Activated T-cell treated with anti-CD3 and anti-CD28 coated beads, Interleukin-2, amount 50 U/mL, for 4 hours (primary cell): ENCODE data around the gene MAK. TPM values are rescaled to one million over a fixed set of nuclear protein-coding genes. Genes with fewer than 3 reads are reported as not detected.
A peak's percentile ranks its signal among the peaks of the same experiment; 100 is the strongest.
"Not testable (repeated sequence)": the region's sequence is repeated elsewhere in the genome, so short reads cannot be mapped to it uniquely, and the experiment has no call there.

ENCODE experiments used
- ATAC-seq, 2 donors: fragments of 200-7000 bp; cut with Tn5 transposase; one replicate each; pipeline ENCODE4 v1.10.0; 2021
- DNase-seq: peaks from one replicate; pipeline ENCODE4 v3.0.0-alpha.2; 2020
- H3K27me3 Mint-ChIP-seq: one replicate; pipeline ENCODE4 v1.8.0; 2021; ENCODE audit warnings: low read depth, mixed read lengths
- H3K36me3 Mint-ChIP-seq: one replicate; pipeline ENCODE4 v1.8.0; 2022; ENCODE audit warnings: mixed read lengths; ENCODE audit not compliant: insufficient read depth
- H3K4me1 Mint-ChIP-seq: one replicate; pipeline ENCODE4 v1.8.0; 2021; ENCODE audit warnings: low read depth, mixed read lengths
- H3K4me3 Mint-ChIP-seq: one replicate; pipeline ENCODE4 v1.8.0; 2021; ENCODE audit warnings: mild to moderate bottlenecking, moderate library complexity, mixed read lengths
- H3K9me3 Mint-ChIP-seq: one replicate; pipeline ENCODE4 v1.8.0; 2021; ENCODE audit warnings: mixed read lengths
- total RNA-seq, 3 donors: library from RNA; stranded (reverse); gene quantifications; one replicate each; pipeline ENCODE4 v1.2.1, GENCODE V29; 2021

The MAK gene
- total RNA-seq, 3 donors from 2014 or later = 0.35 to 0.84 (median 0.58) TPM

- DNase-seq = no peak
- ATAC-seq = no peak
- H3K36me3 Mint-ChIP-seq = no peaks in the 10 kb centered on the region
- peak overlapping the region; percentile 81 for H3K4me3 Mint-ChIP-seq
- no peaks in the 10 kb centered on the region for H3K9me3 Mint-ChIP-seq
- peaks cover 56% of the 10 kb centered on the region for H3K27me3 Mint-ChIP-seq
- H3K4me1 Mint-ChIP-seq = peaks cover 24% of the 10 kb centered on the region
These were observed 1.2 kb downstream of the MAK start for GRCh38 chr6:10837009-10837621.

- H3K9me3 Mint-ChIP-seq = no peaks in the 10 kb centered on the region
- H3K36me3 Mint-ChIP-seq = peaks cover 3% of the 10 kb centered on the region
- no peak for ATAC-seq
- H3K4me3 Mint-ChIP-seq = no peak overlapping the region
- no peak for DNase-seq
- peaks cover 24% of the 10 kb centered on the region for H3K4me1 Mint-ChIP-seq
- H3K27me3 Mint-ChIP-seq = peaks cover 43% of the 10 kb centered on the region
These were observed 3.5 kb downstream of the MAK start for GRCh38 chr6:10834823-10835222.

- Mint-ChIP-seq H3K4me3 (no peak overlapping the region), H3K9me3 (no peaks in the 10 kb centered on the region), H3K4me1 (no peaks in the 10 kb centered on the region), H3K27me3 (peaks cover 19% of the 10 kb centered on the region), H3K36me3 (peaks cover 3% of the 10 kb centered on the region)
- DNase-seq (no peak), ATAC-seq (no peak)
These were observed 6.7 kb downstream of the MAK start for GRCh38 chr6:10831609-10832008.

DNA sequence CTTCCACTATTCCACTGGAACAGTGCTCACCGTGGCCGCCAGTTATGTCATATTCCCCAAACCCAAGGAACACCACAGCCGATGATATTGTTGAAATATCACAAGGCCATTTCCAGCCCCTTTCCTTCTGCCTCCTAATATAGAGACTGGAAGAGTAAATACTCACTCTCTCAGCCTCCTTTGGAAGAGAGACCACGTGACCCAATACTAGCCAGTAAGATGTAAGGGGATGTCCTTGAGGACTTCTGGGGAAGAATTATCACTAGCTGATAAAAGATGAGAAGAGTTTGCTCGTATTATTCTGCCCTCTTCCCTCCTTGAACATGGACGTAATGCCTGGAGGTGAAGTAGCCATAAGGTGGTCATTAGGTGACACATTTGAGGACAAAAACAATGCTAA lies 13.5 kb downstream of the MAK start:
- no peak for DNase-seq
- no peaks in the 10 kb centered on the region for H3K4me1 Mint-ChIP-seq
- no peak for ATAC-seq
- no peak overlapping the region for H3K4me3 Mint-ChIP-seq
- H3K9me3 Mint-ChIP-seq = no peaks in the 10 kb centered on the region
- H3K27me3 Mint-ChIP-seq = no peaks in the 10 kb centered on the region
- peaks cover 6% of the 10 kb centered on the region for H3K36me3 Mint-ChIP-seq

GRCh38 chr6:10824297-10824696 lies 14.0 kb downstream of the MAK start:
- Mint-ChIP-seq H3K27me3 (no peaks in the 10 kb centered on the region), H3K9me3 (no peaks in the 10 kb centered on the region), H3K4me3 (no peak overlapping the region), H3K4me1 (no peaks in the 10 kb centered on the region), H3K36me3 (peaks cover 6% of the 10 kb centered on the region)
- ATAC-seq (no peak), DNase-seq (no peak)

DNA sequence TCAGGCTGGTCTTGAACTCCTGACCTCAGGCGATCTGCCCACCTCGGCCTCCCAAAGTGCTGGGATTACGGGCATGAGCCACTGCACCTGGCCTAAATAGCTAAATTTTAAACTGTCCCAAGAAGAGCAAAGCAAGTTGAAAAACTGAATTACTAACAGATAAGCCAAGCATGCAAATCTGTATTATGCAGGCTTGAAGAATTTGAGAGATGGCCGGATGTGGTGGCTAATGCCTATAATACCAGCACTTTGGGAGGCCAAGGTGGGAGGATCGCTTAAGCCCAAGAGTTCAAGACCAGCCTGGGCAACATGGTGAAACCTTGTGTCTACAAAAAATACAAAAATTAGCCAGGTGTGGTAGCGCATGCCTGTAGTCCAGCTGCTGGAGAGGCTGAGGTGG lies 24.2 kb downstream of the MAK start:
- ATAC-seq, H3K4me3 Mint-ChIP-seq: not testable (repeated sequence)

DNA sequence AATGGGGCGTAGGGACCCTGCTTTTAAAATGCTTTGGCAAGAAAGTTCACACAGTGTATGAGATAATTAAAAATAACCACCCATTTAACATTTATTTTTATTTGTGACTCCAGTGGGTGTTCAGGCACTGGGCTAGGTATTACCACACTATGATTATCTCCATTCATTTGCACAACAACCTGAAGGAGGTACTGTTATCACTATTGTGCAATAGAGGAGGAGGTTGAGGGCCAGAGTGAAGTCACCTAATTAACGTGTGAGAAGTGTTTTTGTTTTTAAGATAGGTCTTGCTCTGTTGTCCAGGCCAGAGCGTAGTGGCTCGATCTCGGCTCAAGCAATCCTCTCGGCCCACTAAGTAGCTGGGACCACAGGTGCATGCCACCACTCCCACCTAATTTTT lies 29.2 kb downstream of the MAK start:
- H3K36me3 Mint-ChIP-seq = peaks cover 14% of the 10 kb centered on the region

More for the DNA sequence above, 24.2 kb downstream of the MAK start:
- H3K27me3 Mint-ChIP-seq, H3K9me3 Mint-ChIP-seq, H3K36me3 Mint-ChIP-seq, DNase-seq, H3K4me1 Mint-ChIP-seq: not testable (repeated sequence)

GRCh38 chr6:10808376-10808775 lies 30.0 kb downstream of the MAK start:
- DNase-seq = no peak
- no peaks in the 10 kb centered on the region for H3K27me3 Mint-ChIP-seq
- no peaks in the 10 kb centered on the region for H3K4me1 Mint-ChIP-seq
- ATAC-seq = no peak
- no peaks in the 10 kb centered on the region for H3K9me3 Mint-ChIP-seq
- peaks cover 14% of the 10 kb centered on the region for H3K36me3 Mint-ChIP-seq
- no peak overlapping the region for H3K4me3 Mint-ChIP-seq

More for the DNA sequence above, 29.2 kb downstream of the MAK start:
- Mint-ChIP-seq H3K4me3 (no peak overlapping the region), H3K9me3 (no peaks in the 10 kb centered on the region), H3K27me3 (no peaks in the 10 kb centered on the region), H3K4me1 (no peaks in the 10 kb centered on the region)
- DNase-seq (no peak), ATAC-seq (no peak)

DNA sequence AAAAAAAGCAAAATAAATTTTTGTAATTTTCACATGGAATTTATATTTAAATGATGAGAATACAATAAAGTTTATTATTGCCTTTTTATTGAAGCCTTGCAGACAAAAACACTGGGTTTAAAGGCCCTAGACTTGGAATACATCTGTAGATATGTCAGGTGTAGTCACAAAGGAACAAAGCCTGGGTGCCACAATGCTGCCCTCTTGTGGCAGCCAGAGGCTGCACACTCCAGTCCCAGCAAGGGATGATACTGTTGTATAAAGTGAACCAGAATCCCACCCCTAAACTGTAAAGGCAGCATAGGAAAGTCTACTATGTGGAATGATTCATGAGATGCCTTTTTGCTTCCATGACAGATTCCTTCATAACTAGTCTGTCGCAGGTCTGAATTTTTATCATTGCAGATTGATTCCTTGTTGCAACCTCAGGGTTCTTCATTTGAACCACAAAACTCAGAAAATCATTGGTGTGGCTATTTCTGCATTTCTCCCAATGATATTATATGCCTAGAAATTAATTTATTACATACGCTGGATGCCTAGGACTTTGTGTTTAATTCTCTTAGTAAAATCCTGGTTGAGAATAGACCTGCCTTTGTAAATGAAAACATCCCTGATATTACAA lies 37.0 kb downstream of the MAK start:
- H3K4me3 Mint-ChIP-seq = no peak overlapping the region
- H3K4me1 Mint-ChIP-seq = no peaks in the 10 kb centered on the region
- peaks cover 9% of the 10 kb centered on the region for H3K36me3 Mint-ChIP-seq
- DNase-seq = peak; percentile 52
- ATAC-seq = peak; percentile 80 to 85
- no peaks in the 10 kb centered on the region for H3K27me3 Mint-ChIP-seq
- no peaks in the 10 kb centered on the region for H3K9me3 Mint-ChIP-seq

DNA sequence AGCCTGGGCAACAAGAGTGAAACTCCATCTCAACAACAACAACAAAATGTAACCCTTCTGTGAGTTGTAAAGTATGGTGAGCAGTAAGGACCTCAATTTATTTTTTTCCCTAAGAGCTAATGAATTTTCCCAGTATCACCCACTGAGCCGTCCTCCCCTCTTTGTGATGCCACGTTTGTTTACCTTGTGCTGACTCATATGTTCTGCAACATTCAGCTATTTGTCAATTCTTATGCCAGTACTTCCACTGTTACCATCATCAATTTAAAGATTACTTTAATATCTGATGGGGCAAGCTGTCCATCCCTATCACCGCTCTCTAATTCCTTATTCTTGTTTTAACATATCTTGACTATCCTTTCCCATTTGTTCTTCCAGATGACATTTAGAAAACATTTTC lies 37.5 kb downstream of the MAK start:
- H3K4me3 Mint-ChIP-seq = no peak overlapping the region
- H3K27me3 Mint-ChIP-seq = no peaks in the 10 kb centered on the region
- DNase-seq (no peak), ATAC-seq (no peak)
- no peaks in the 10 kb centered on the region for H3K9me3 Mint-ChIP-seq
- H3K4me1 Mint-ChIP-seq = no peaks in the 10 kb centered on the region
- peaks cover 7% of the 10 kb centered on the region for H3K36me3 Mint-ChIP-seq

GRCh38 chr6:10794239-10794638 lies 44.1 kb downstream of the MAK start:
- no peaks in the 10 kb centered on the region for H3K4me1 Mint-ChIP-seq
- H3K36me3 Mint-ChIP-seq = peaks cover 18% of the 10 kb centered on the region

DNA sequence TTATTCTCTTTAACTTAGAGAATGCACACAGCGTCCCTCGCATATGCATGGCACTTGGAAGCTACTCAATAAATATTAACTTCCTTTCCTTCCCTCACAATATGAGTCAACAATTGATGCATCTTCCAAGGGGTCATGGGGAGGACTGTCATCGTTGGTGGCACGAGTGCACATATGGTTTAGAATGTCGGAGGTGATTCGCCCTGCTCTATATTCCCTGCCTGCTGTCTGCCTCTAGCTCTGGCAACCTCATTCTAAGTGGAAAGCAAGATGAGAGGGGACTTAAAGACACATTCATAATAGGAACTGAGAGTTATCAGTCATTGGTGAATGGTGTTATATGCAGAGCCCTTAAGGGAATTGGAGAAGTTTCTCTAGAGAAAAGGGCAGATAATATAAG lies 44.6 kb downstream of the MAK start:
- Mint-ChIP-seq H3K4me3 (no peak overlapping the region), H3K4me1 (no peaks in the 10 kb centered on the region)
- ATAC-seq = no peak

More at GRCh38 chr6:10794239-10794638, 44.1 kb downstream of the MAK start:
- Mint-ChIP-seq H3K4me3 (no peak overlapping the region), H3K9me3 (no peaks in the 10 kb centered on the region), H3K27me3 (no peaks in the 10 kb centered on the region)
- DNase-seq (no peak), ATAC-seq (no peak)

GRCh38 chr6:10793035-10793434 lies 45.3 kb downstream of the MAK start:
- no peaks in the 10 kb centered on the region for H3K27me3 Mint-ChIP-seq
- no peaks in the 10 kb centered on the region for H3K4me1 Mint-ChIP-seq
- DNase-seq (no peak), ATAC-seq (no peak)
- peaks cover 22% of the 10 kb centered on the region for H3K36me3 Mint-ChIP-seq
- no peaks in the 10 kb centered on the region for H3K9me3 Mint-ChIP-seq
- no peak overlapping the region for H3K4me3 Mint-ChIP-seq

More for the DNA sequence above, 44.6 kb downstream of the MAK start:
- H3K27me3 Mint-ChIP-seq = no peaks in the 10 kb centered on the region
- no peak for DNase-seq
- H3K36me3 Mint-ChIP-seq = peaks cover 22% of the 10 kb centered on the region
- H3K9me3 Mint-ChIP-seq = no peaks in the 10 kb centered on the region

GRCh38 chr6:10792101-10792500 lies 46.2 kb downstream of the MAK start:
- Mint-ChIP-seq H3K9me3 (no peaks in the 10 kb centered on the region), H3K27me3 (no peaks in the 10 kb centered on the region), H3K4me3 (no peak overlapping the region), H3K36me3 (peaks cover 24% of the 10 kb centered on the region), H3K4me1 (no peaks in the 10 kb centered on the region)
- no peak for ATAC-seq
- no peak for DNase-seq

GRCh38 chr6:10791673-10792072 lies 46.7 kb downstream of the MAK start:
- DNase-seq = no peak
- no peak for ATAC-seq

More at GRCh38 chr6:10791673-10792072, 46.7 kb downstream of the MAK start:
- Mint-ChIP-seq H3K27me3 (no peaks in the 10 kb centered on the region), H3K9me3 (no peaks in the 10 kb centered on the region), H3K4me3 (no peak overlapping the region), H3K4me1 (no peaks in the 10 kb centered on the region), H3K36me3 (peaks cover 25% of the 10 kb centered on the region)
